Sigmoid colon (tissue), 4 donors: ENCODE data around the gene ASCL2.

ENCODE experiments used
- CTCF ChIP-seq, 4 experiments: fragments of 450-650 bp in 3 of 4; fragments of 200-600 bp in 1 of 4; IDR thresholded peaks; one replicate each; pipeline ENCODE4 v1.5.1; 2016 to 2019; ENCODE audit warnings: antibody characterized with exemption in 4 of 4, mild to moderate bottlenecking in 3 of 4, moderate library complexity in 2 of 4
- EP300 ChIP-seq, 4 donors: sonication (generic); formaldehyde crosslinking; IDR thresholded peaks; one replicate each; pipeline ENCODE4 v1.6.1; 2017; ENCODE audit warnings: antibody characterized with exemption in 4 of 4
- POLR2A ChIP-seq, 2 donors: fragments of 450-650 bp; IDR thresholded peaks; one replicate each; pipeline ENCODE4 v1.6.1; 2016; ENCODE audit warnings: antibody characterized with exemption in 2 of 2, mild to moderate bottlenecking in 2 of 2, moderate library complexity in 2 of 2
- POLR2AphosphoS5 ChIP-seq, 4 donors: sonication (generic); formaldehyde crosslinking; IDR thresholded peaks; one replicate each; pipeline ENCODE4 v1.6.1; 2017; ENCODE audit warnings: antibody characterized with exemption in 4 of 4

GRCh38 chr11:2309251-2310072 lies 39.1 kb upstream of the ASCL2 start:
- TF ChIP-seq CTCF (IDR thresholded peaks at IDR 0.05): no peak
- TF ChIP-seq POLR2AphosphoS5 (IDR thresholded peaks at IDR 0.05): no peak
- no peak for TF ChIP-seq POLR2A (IDR thresholded peaks at IDR 0.05)
- TF ChIP-seq EP300 (IDR thresholded peaks at IDR 0.05): no peak
